ENCODE results near the gene PTPRG.

PTPRG gene

GRCh38 chr3:61568127-61568526 is 6.8 kb downstream of the PTPRG start:
- TF ChIP-seq FOXP2 (optimal IDR thresholded peaks at IDR 0.05; ENCODE audit: borderline replicate concordance, extremely low read depth, extremely low read length, insufficient read depth) = no peak

GRCh38 chr3:61569856-61570580 is 8.6 kb downstream of the PTPRG start:
- TF ChIP-seq SIN3A (IDR thresholded peaks at IDR 0.05; ENCODE audit: borderline replicate concordance, insufficient read depth, low read length) (no peak), REST (IDR thresholded peaks at IDR 0.05; ENCODE audit: insufficient read depth in 1 of 2, low read depth in 2 of 2, low read length in 2 of 2) (no peak), TAF1 (IDR thresholded peaks at IDR 0.05; ENCODE audit: borderline replicate concordance, insufficient read depth, low read length) (no peak), FOXP2 (optimal IDR thresholded peaks at IDR 0.05; ENCODE audit: borderline replicate concordance, extremely low read depth, extremely low read length, insufficient read depth) (no peak), POLR2AphosphoS5 (IDR thresholded peaks at IDR 0.05; ENCODE audit: low read depth, low read length) (no peak)

- no peak for TF ChIP-seq TAF1 (IDR thresholded peaks at IDR 0.05; ENCODE audit: borderline replicate concordance, insufficient read depth, low read length)
- no peak for TF ChIP-seq POLR2AphosphoS5 (IDR thresholded peaks at IDR 0.05; ENCODE audit: low read depth, low read length)
- no peak for TF ChIP-seq SIN3A (IDR thresholded peaks at IDR 0.05; ENCODE audit: borderline replicate concordance, insufficient read depth, low read length)
- TF ChIP-seq FOXP2 (optimal IDR thresholded peaks at IDR 0.05; ENCODE audit: borderline replicate concordance, extremely low read depth, extremely low read length, insufficient read depth) = no peak
Measured at GRCh38 chr3:61570813-61571212, 9.4 kb downstream of the PTPRG start.

- TF ChIP-seq SIN3A (IDR thresholded peaks at IDR 0.05; ENCODE audit: borderline replicate concordance, insufficient read depth, low read length) = no peak
- no peak for TF ChIP-seq POLR2AphosphoS5 (IDR thresholded peaks at IDR 0.05; ENCODE audit: low read depth, low read length)
- TF ChIP-seq FOXP2 (optimal IDR thresholded peaks at IDR 0.05; ENCODE audit: borderline replicate concordance, extremely low read depth, extremely low read length, insufficient read depth) = no peak
Measured at GRCh38 chr3:61571516-61572336, 10.4 kb downstream of the PTPRG start.

- TF ChIP-seq SIN3A (IDR thresholded peaks at IDR 0.05; ENCODE audit: borderline replicate concordance, insufficient read depth, low read length) (no peak), POLR2AphosphoS5 (IDR thresholded peaks at IDR 0.05; ENCODE audit: low read depth, low read length) (no peak), FOXP2 (optimal IDR thresholded peaks at IDR 0.05; ENCODE audit: borderline replicate concordance, extremely low read depth, extremely low read length, insufficient read depth) (no peak), REST (IDR thresholded peaks at IDR 0.05; ENCODE audit: insufficient read depth in 1 of 2, low read depth in 2 of 2, low read length in 2 of 2) (no peak), TAF1 (IDR thresholded peaks at IDR 0.05; ENCODE audit: borderline replicate concordance, insufficient read depth, low read length) (no peak)
Measured at GRCh38 chr3:61572879-61573278, 11.5 kb downstream of the PTPRG start.

- TF ChIP-seq SIN3A (IDR thresholded peaks at IDR 0.05; ENCODE audit: borderline replicate concordance, insufficient read depth, low read length) = no peak
- TF ChIP-seq TAF1 (IDR thresholded peaks at IDR 0.05; ENCODE audit: borderline replicate concordance, insufficient read depth, low read length) = no peak
- no peak for TF ChIP-seq POLR2AphosphoS5 (IDR thresholded peaks at IDR 0.05; ENCODE audit: low read depth, low read length)
- no peak for TF ChIP-seq REST (IDR thresholded peaks at IDR 0.05; ENCODE audit: insufficient read depth in 1 of 2, low read depth in 2 of 2, low read length in 2 of 2)
- no peak for TF ChIP-seq FOXP2 (optimal IDR thresholded peaks at IDR 0.05; ENCODE audit: borderline replicate concordance, extremely low read depth, extremely low read length, insufficient read depth)
Measured at GRCh38 chr3:61573441-61573840, 12.1 kb downstream of the PTPRG start.

Data from PFSK-1 (cell line).